GM10266 (cell line): ENCODE results near the gene IQGAP3.
A peak's percentile ranks its signal among the peaks of the same experiment; 100 is the strongest.
"Not testable (repeated sequence)": the region's sequence is repeated elsewhere in the genome, so short reads cannot be mapped to it uniquely, and the experiment has no call there.

ENCODE experiments used
- DNase-seq: peaks from one replicate; pipeline ENCODE4 v3.0.0; 2012; ENCODE audit errors: extremely low spot score
- TF ChIP-seq, protein P1 (sequence below): IDR thresholded peaks from 2 replicates; pipeline ENCODE4 v1.5.1; 2012; ENCODE audit warnings: mild to moderate bottlenecking, low read depth; ENCODE audit not compliant: control insufficient read depth, insufficient read depth; ENCODE audit errors: missing control alignments

Gene IQGAP3

DNA sequence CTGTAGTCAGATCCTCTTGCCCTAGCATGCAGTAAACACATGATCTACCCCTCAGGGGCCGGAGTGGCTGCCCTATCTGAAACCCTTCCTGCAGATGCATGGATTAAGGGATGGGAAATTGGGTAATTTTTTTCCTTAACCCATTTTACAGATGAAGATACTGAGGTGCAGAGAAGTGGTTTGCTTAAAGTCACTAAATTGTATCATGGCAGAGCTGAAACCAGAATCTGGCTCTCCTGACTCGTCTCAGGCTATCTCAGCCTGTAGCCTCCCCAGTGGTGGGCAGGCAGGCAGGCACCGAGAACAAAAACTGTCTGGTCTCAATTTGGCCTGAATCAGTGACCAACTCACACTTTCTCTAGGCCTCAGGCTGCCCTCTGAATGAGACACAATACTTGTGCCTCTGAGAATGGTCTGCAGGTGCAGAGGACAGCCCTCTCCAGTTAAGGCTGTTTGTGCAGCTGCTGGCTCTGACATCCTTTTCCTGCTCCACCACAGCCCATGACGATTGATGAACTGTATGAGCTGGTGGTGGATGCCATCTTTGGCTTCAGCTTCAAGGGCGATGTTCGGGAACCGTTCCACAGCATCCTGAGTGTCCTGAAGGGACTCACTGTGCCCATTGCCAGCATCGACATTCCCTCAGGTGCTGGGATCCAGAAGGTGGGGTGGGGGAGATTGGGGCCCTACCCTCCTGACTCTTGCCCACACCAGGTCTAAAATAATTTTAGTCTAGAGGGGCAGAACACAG lies 20.7 kb upstream of the IQGAP3 start:
- no peak for DNase-seq
- TF ChIP-seq, protein P1, sequence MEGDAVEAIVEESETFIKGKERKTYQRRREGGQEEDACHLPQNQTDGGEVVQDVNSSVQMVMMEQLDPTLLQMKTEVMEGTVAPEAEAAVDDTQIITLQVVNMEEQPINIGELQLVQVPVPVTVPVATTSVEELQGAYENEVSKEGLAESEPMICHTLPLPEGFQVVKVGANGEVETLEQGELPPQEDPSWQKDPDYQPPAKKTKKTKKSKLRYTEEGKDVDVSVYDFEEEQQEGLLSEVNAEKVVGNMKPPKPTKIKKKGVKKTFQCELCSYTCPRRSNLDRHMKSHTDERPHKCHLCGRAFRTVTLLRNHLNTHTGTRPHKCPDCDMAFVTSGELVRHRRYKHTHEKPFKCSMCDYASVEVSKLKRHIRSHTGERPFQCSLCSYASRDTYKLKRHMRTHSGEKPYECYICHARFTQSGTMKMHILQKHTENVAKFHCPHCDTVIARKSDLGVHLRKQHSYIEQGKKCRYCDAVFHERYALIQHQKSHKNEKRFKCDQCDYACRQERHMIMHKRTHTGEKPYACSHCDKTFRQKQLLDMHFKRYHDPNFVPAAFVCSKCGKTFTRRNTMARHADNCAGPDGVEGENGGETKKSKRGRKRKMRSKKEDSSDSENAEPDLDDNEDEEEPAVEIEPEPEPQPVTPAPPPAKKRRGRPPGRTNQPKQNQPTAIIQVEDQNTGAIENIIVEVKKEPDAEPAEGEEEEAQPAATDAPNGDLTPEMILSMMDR, result no peak

DNA sequence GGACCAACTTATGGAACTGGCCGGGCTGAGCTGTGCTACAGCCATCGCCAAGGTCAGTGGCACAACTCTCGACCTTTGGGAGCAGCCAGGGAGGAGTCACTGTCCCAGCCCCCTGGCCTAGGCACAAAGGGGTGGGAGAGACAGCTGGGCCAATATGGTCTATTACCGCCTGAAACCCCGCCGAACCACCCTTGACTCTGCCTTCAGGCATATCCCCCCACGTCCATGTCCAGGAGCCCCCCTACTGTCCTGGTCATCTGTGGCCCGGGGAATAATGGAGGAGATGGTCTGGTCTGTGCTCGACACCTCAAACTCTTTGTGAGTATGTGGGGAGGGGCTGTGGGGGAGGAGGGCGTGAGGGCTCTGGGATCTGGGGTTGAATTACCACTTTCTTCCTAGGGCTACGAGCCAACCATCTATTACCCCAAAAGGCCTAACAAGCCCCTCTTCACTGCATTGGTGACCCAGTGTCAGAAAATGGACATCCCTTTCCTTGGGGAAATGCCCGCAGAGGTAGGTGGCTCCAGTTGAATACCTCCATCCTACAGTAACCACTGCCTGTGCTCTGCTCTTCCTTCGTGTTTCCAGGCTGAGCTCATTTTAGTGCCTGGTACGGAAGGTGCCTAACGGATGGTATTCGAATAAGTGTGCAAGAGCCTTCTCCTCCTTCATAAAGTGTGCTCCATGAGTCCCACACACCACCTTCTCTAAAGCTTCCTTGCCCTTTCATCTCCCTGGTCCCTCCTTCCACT lies 20.0 kb upstream of the IQGAP3 start:
- no peak for DNase-seq
- TF ChIP-seq, protein P1, result no peak

DNA sequence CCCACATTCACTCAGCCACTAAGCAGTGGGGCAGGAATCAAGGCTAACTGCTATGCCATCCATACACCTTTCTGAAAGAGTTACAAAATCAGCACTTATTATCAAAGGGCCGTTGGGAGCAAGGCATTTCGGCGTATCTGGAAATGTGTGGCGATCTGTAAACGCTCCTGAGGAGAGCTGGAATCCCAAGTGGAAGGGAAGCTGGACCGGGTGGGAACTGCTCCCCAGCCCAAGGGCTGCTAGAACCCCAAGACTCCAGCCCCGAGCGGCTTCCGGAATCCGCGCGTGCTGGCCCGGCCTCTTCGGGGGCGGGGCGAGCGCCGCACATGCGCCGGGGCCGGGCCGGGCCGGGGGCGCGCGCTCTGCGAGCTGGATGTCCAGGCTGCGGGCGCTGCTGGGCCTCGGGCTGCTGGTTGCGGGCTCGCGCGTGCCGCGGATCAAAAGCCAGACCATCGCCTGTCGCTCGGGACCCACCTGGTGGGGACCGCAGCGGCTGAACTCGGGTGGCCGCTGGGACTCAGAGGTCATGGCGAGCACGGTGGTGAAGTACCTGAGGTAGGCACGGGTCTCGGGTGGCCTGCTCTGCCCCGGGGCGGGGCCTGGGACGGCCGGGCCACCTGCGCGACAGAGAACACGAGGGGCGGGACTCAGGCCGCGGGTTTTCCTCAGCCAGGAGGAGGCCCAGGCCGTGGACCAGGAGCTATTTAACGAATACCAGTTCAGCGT lies 19.2 kb upstream of the IQGAP3 start, which contains the start of gene NAXE:
Gene NAXE (plus strand): TSS at position 345 of the 726 bp plus-strand sequence. CDS start 29 bp downstream, at position 374.
- TF ChIP-seq, protein P1, result no peak
- peak; percentile 87 for DNase-seq

DNA sequence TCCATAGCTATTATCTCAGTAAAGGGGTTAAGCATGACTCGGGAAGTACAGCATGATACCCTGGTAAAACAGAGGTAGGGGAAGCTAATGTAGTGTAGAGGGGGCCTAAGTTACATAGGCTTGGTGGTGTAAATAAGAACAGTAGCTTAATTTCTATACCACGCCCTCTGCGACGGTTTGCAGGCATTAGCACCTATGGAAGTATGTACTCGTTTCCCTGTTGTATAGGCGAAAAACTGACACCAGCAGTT lies 18.7 kb upstream of the IQGAP3 start:
- TF ChIP-seq, protein P1, result no peak
- no peak for DNase-seq

DNA sequence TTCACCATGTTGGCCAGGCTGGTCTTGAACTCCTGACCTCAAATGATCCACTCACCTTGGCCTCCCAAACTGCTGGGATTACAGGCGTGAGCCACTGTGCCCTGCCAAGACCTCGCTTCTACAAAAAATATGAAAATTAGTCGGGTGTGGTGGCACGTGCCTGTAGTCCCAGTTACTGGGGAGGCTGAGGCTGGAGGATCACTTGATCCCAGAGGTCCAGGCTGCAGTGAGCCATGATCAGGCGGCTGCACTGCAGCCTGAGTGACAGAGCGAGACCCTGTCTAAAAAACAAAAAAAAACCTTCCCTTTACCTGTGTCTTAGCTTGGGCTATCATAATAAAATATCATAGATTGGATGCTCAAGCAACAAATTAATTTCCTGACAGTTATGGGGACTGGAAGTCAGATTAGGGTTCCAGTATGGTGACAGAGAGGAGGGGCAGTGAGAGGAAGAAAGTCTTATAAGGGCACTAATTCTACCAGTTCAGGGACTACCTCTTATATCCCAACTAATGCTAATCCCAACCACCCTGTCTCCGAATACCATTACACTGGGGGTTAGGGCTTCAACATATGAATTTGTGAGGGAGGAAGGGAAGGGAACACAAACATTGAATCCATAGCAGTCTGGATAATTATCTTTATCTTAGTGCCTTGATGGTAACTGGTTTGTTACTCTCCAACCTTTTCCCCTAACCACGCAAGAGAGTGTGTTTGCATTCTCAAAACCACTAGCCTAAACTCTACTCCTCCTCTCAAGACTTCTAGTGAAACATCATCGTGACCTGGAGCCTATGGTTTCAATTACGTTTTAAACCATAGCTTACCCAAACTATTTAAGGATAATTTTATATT lies 18.2 kb upstream of the IQGAP3 start:
- TF ChIP-seq, protein P1, result no peak
- DNase-seq, result no peak

DNA sequence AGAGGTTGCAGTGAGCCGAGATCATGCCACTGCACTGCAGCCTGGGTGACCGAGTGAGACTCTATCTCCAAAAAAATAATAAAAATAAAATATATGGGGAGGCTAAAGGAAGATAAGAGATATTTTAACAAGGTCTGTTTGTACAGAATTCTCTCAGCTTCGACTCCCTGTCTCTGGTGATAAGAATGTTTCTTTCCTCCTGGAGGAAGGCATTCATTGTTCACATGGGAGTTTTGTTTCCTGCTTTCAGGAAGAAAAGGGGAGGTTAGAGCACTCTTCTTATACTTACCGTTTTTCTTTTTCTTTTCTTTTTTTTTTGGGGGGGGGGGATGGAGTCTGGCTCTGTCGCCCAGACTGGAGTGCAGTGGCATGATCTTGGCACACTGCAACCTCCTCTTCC lies 17.2 kb upstream of the IQGAP3 start:
- DNase-seq, result no peak
- TF ChIP-seq, protein P1, result no peak

DNA sequence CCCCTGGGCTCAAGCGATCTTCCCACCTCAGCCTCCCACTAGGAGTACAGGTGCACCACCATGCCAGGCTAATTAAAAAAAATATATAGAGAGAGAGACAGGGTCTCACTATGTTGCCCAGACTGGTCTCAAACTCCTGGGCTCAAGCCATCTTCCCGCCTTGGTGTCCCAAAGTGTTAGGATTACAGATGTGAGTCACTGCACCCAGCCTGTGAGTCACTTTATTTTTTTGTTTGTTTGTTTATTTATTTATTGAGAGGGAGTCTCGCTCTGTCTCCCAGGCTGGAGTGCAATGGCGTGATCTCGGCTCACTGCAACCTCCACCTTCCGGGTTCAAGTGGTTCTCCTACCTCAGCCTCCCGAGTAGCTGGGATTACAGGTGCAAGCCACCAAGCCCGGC lies 15.6 kb upstream of the IQGAP3 start:
- not testable (repeated sequence) for DNase-seq
